Measurements from ENCODE around the gene OBSL1.

The OBSL1 gene

GRCh38 chr2:219571311-219572236, at the start of gene OBSL1:
OBSL1 (minus strand) TSS chr2:219571539; CDS start chr2:219571232, 307 bp downstream.
- no peaks in the 10 kb centered on the region for H3K9me3 ChIP-seq (ENCODE audit: control insufficient read depth in 5 of 5, low read length in 5 of 5)
- no peak within 1 kb of the TSS for H3K27ac ChIP-seq (ENCODE audit: low read depth, low read length)
- peaks cover 0 to 12% (median 6%) of the 10 kb centered on the region in 5 donors for H3K36me3 ChIP-seq (ENCODE audit: control insufficient read depth in 5 of 5, insufficient read depth in 5 of 5, low read length in 5 of 5)
- peaks cover 0 to 16% (median 11%) of the 10 kb centered on the region in 5 donors for H3K4me1 ChIP-seq (ENCODE audit: control insufficient read depth in 5 of 5, insufficient read depth in 5 of 5, low read length in 5 of 5)
- peak within 1 kb of the TSS in 4 of 5 donors; percentile 62 to 79 (median 72) for H3K4me3 ChIP-seq (ENCODE audit: low read depth in 1 of 5, low read length in 5 of 5)
- peaks cover 2 to 16% (median 14%) of the 10 kb centered on the region in 5 donors for H3K27me3 ChIP-seq (ENCODE audit: control insufficient read depth in 5 of 5, insufficient read depth in 4 of 5, low read length in 5 of 5)
- peak within 1 kb of the TSS in 4 of 5 donors; percentile 34 to 62 (median 47) for H3K9ac ChIP-seq (ENCODE audit: low read length in 5 of 5)

GRCh38 chr2:219620546-219620945, 49.2 kb upstream of the OBSL1 start:
- H3K36me3 ChIP-seq (ENCODE audit: control insufficient read depth in 5 of 5, insufficient read depth in 5 of 5, low read length in 5 of 5), result peaks cover 0 to 15% (median 8%) of the 10 kb centered on the region in 5 donors
- no peaks in the 10 kb centered on the region for H3K9me3 ChIP-seq (ENCODE audit: control insufficient read depth in 5 of 5, low read length in 5 of 5)
- H3K27me3 ChIP-seq (ENCODE audit: control insufficient read depth in 5 of 5, insufficient read depth in 4 of 5, low read length in 5 of 5), result no peaks in the 10 kb centered on the region
- H3K27ac ChIP-seq (ENCODE audit: low read depth, low read length), result no peak overlapping the region
- no peak overlapping the region for H3K4me3 ChIP-seq (ENCODE audit: low read depth in 1 of 5, low read length in 5 of 5)
- H3K9ac ChIP-seq (ENCODE audit: low read length in 5 of 5), result no peak overlapping the region
- peaks cover 0 to 6% (median 0%) of the 10 kb centered on the region in 5 donors for H3K4me1 ChIP-seq (ENCODE audit: control insufficient read depth in 5 of 5, insufficient read depth in 5 of 5, low read length in 5 of 5)

GRCh38 chr2:219619235-219619634, 47.9 kb upstream of the OBSL1 start:
- Histone ChIP-seq H3K4me1 (ENCODE audit: control insufficient read depth in 5 of 5, insufficient read depth in 5 of 5, low read length in 5 of 5) (peaks cover 0 to 6% (median 0%) of the 10 kb centered on the region in 5 donors), H3K9ac (ENCODE audit: low read length in 5 of 5) (no peak overlapping the region), H3K27me3 (ENCODE audit: control insufficient read depth in 5 of 5, insufficient read depth in 4 of 5, low read length in 5 of 5) (no peaks in the 10 kb centered on the region), H3K36me3 (ENCODE audit: control insufficient read depth in 5 of 5, insufficient read depth in 5 of 5, low read length in 5 of 5) (peaks cover 0 to 28% (median 21%) of the 10 kb centered on the region in 5 donors), H3K9me3 (ENCODE audit: control insufficient read depth in 5 of 5, low read length in 5 of 5) (no peaks in the 10 kb centered on the region), H3K4me3 (ENCODE audit: low read depth in 1 of 5, low read length in 5 of 5) (no peak overlapping the region), H3K27ac (ENCODE audit: low read depth, low read length) (no peak overlapping the region)

- no peak overlapping the region for H3K4me3 ChIP-seq (ENCODE audit: low read depth in 1 of 5, low read length in 5 of 5)
- H3K27ac ChIP-seq (ENCODE audit: low read depth, low read length), result no peak overlapping the region
- no peak overlapping the region for H3K9ac ChIP-seq (ENCODE audit: low read length in 5 of 5)
- H3K27me3 ChIP-seq (ENCODE audit: control insufficient read depth in 5 of 5, insufficient read depth in 4 of 5, low read length in 5 of 5), result no peaks in the 10 kb centered on the region
- no peaks in the 10 kb centered on the region for H3K9me3 ChIP-seq (ENCODE audit: control insufficient read depth in 5 of 5, low read length in 5 of 5)
- peaks cover 0 to 6% (median 0%) of the 10 kb centered on the region in 5 donors for H3K4me1 ChIP-seq (ENCODE audit: control insufficient read depth in 5 of 5, insufficient read depth in 5 of 5, low read length in 5 of 5)
- H3K36me3 ChIP-seq (ENCODE audit: control insufficient read depth in 5 of 5, insufficient read depth in 5 of 5, low read length in 5 of 5), result peaks cover 0 to 33% (median 26%) of the 10 kb centered on the region in 5 donors
Observed at GRCh38 chr2:219618733-219619122, 47.4 kb upstream of the OBSL1 start.

GRCh38 chr2:219616550-219616949, 45.2 kb upstream of the OBSL1 start:
- no peaks in the 10 kb centered on the region for H3K27me3 ChIP-seq (ENCODE audit: control insufficient read depth in 5 of 5, insufficient read depth in 4 of 5, low read length in 5 of 5)
- H3K9me3 ChIP-seq (ENCODE audit: control insufficient read depth in 5 of 5, low read length in 5 of 5), result no peaks in the 10 kb centered on the region
- H3K4me3 ChIP-seq (ENCODE audit: low read depth in 1 of 5, low read length in 5 of 5), result no peak overlapping the region
- no peak overlapping the region for H3K27ac ChIP-seq (ENCODE audit: low read depth, low read length)
- H3K36me3 ChIP-seq (ENCODE audit: control insufficient read depth in 5 of 5, insufficient read depth in 5 of 5, low read length in 5 of 5), result peaks cover 0 to 48% (median 38%) of the 10 kb centered on the region in 5 donors
- peaks cover 0 to 6% (median 0%) of the 10 kb centered on the region in 5 donors for H3K4me1 ChIP-seq (ENCODE audit: control insufficient read depth in 5 of 5, insufficient read depth in 5 of 5, low read length in 5 of 5)
- H3K9ac ChIP-seq (ENCODE audit: low read length in 5 of 5), result no peak overlapping the region

- Histone ChIP-seq H3K9ac (ENCODE audit: low read length in 5 of 5) (no peak overlapping the region), H3K27ac (ENCODE audit: low read depth, low read length) (no peak overlapping the region), H3K27me3 (ENCODE audit: control insufficient read depth in 5 of 5, insufficient read depth in 4 of 5, low read length in 5 of 5) (no peaks in the 10 kb centered on the region), H3K9me3 (ENCODE audit: control insufficient read depth in 5 of 5, low read length in 5 of 5) (no peaks in the 10 kb centered on the region), H3K4me3 (ENCODE audit: low read depth in 1 of 5, low read length in 5 of 5) (no peak overlapping the region), H3K36me3 (ENCODE audit: control insufficient read depth in 5 of 5, insufficient read depth in 5 of 5, low read length in 5 of 5) (peaks cover 0 to 54% (median 44%) of the 10 kb centered on the region in 5 donors), H3K4me1 (ENCODE audit: control insufficient read depth in 5 of 5, insufficient read depth in 5 of 5, low read length in 5 of 5) (peaks cover 0 to 6% (median 0%) of the 10 kb centered on the region in 5 donors)
Observed at GRCh38 chr2:219615894-219616293, 44.6 kb upstream of the OBSL1 start.

- peaks cover 0 to 6% (median 0%) of the 10 kb centered on the region in 5 donors for H3K4me1 ChIP-seq (ENCODE audit: control insufficient read depth in 5 of 5, insufficient read depth in 5 of 5, low read length in 5 of 5)
- no peaks in the 10 kb centered on the region for H3K9me3 ChIP-seq (ENCODE audit: control insufficient read depth in 5 of 5, low read length in 5 of 5)
- H3K9ac ChIP-seq (ENCODE audit: low read length in 5 of 5), result peak overlapping the region in 1 of 5 donors; percentile 32
- peaks cover 0 to 59% (median 50%) of the 10 kb centered on the region in 5 donors for H3K36me3 ChIP-seq (ENCODE audit: control insufficient read depth in 5 of 5, insufficient read depth in 5 of 5, low read length in 5 of 5)
- no peak overlapping the region for H3K4me3 ChIP-seq (ENCODE audit: low read depth in 1 of 5, low read length in 5 of 5)
- no peaks in the 10 kb centered on the region for H3K27me3 ChIP-seq (ENCODE audit: control insufficient read depth in 5 of 5, insufficient read depth in 4 of 5, low read length in 5 of 5)
- H3K27ac ChIP-seq (ENCODE audit: low read depth, low read length), result no peak overlapping the region
Observed at GRCh38 chr2:219615036-219615435, 43.7 kb upstream of the OBSL1 start.

- Histone ChIP-seq H3K27me3 (ENCODE audit: control insufficient read depth in 5 of 5, insufficient read depth in 4 of 5, low read length in 5 of 5) (no peaks in the 10 kb centered on the region), H3K9ac (ENCODE audit: low read length in 5 of 5) (no peak overlapping the region), H3K4me3 (ENCODE audit: low read depth in 1 of 5, low read length in 5 of 5) (no peak overlapping the region), H3K9me3 (ENCODE audit: control insufficient read depth in 5 of 5, low read length in 5 of 5) (no peaks in the 10 kb centered on the region), H3K36me3 (ENCODE audit: control insufficient read depth in 5 of 5, insufficient read depth in 5 of 5, low read length in 5 of 5) (peaks cover 0 to 65% (median 58%) of the 10 kb centered on the region in 5 donors), H3K4me1 (ENCODE audit: control insufficient read depth in 5 of 5, insufficient read depth in 5 of 5, low read length in 5 of 5) (peaks cover 0 to 6% (median 0%) of the 10 kb centered on the region in 5 donors), H3K27ac (ENCODE audit: low read depth, low read length) (no peak overlapping the region)
Observed at GRCh38 chr2:219614076-219614860, 42.9 kb upstream of the OBSL1 start.

- H3K36me3 ChIP-seq (ENCODE audit: control insufficient read depth in 5 of 5, insufficient read depth in 5 of 5, low read length in 5 of 5), result peaks cover 0 to 72% (median 65%) of the 10 kb centered on the region in 5 donors
- no peaks in the 10 kb centered on the region for H3K9me3 ChIP-seq (ENCODE audit: control insufficient read depth in 5 of 5, low read length in 5 of 5)
- no peaks in the 10 kb centered on the region for H3K27me3 ChIP-seq (ENCODE audit: control insufficient read depth in 5 of 5, insufficient read depth in 4 of 5, low read length in 5 of 5)
- peaks cover 0 to 6% (median 0%) of the 10 kb centered on the region in 5 donors for H3K4me1 ChIP-seq (ENCODE audit: control insufficient read depth in 5 of 5, insufficient read depth in 5 of 5, low read length in 5 of 5)
- no peak overlapping the region for H3K4me3 ChIP-seq (ENCODE audit: low read depth in 1 of 5, low read length in 5 of 5)
- no peak overlapping the region for H3K9ac ChIP-seq (ENCODE audit: low read length in 5 of 5)
- H3K27ac ChIP-seq (ENCODE audit: low read depth, low read length), result no peak overlapping the region
Observed at GRCh38 chr2:219613461-219614070, 42.2 kb upstream of the OBSL1 start.

Measured in subcutaneous abdominal adipose tissue (tissue), 5 donors.